Activated T-cell treated with anti-CD3 and anti-CD28 coated beads, Interleukin-2, amount 50 U/mL, for 48 hours (primary cell): ENCODE results near the gene INSC.

Experiments
- DNase-seq, 2 experiments: peaks; one replicate each; pipeline ENCODE4 v3.0.0-alpha.2; 2020

INSC gene

GRCh38 chr11:15150507-15150906 lies 35.8 kb downstream of the INSC start:
- no peak for DNase-seq

- no peak for DNase-seq
Observed at GRCh38 chr11:15153231-15153630, 38.5 kb downstream of the INSC start.

GRCh38 chr11:15157181-15157580 lies 42.5 kb downstream of the INSC start:
- no peak for DNase-seq

GRCh38 chr11:15157606-15158137 lies 42.9 kb downstream of the INSC start:
- DNase-seq, result no peak

- no peak for DNase-seq
Observed at GRCh38 chr11:15158351-15159015, 43.8 kb downstream of the INSC start.

GRCh38 chr11:15159085-15159484 lies 44.4 kb downstream of the INSC start:
- DNase-seq, result no peak

GRCh38 chr11:15161790-15162189 lies 47.1 kb downstream of the INSC start:
- no peak for DNase-seq

- no peak for DNase-seq
Observed at GRCh38 chr11:15163136-15163535, 48.4 kb downstream of the INSC start.

- no peak for DNase-seq
Observed at GRCh38 chr11:15166204-15166603, 51.5 kb downstream of the INSC start.

GRCh38 chr11:15169815-15170551 lies 55.3 kb downstream of the INSC start:
- no peak for DNase-seq

GRCh38 chr11:15170698-15171097 lies 56.0 kb downstream of the INSC start:
- no peak for DNase-seq

- no peak for DNase-seq
Observed at GRCh38 chr11:15171956-15172355, 57.2 kb downstream of the INSC start.

- no peak for DNase-seq
Observed at GRCh38 chr11:15175831-15176230, 61.1 kb downstream of the INSC start.

- DNase-seq, result no peak
Observed at GRCh38 chr11:15176646-15177163, 62.0 kb downstream of the INSC start.

- DNase-seq, result no peak
Observed at GRCh38 chr11:15177491-15177890, 62.8 kb downstream of the INSC start.

GRCh38 chr11:15178214-15178613 lies 63.5 kb downstream of the INSC start:
- no peak for DNase-seq

GRCh38 chr11:15179167-15179566 lies 64.4 kb downstream of the INSC start:
- no peak for DNase-seq

GRCh38 chr11:15180212-15180792 lies 65.6 kb downstream of the INSC start:
- no peak for DNase-seq

GRCh38 chr11:15182372-15182771 lies 67.6 kb downstream of the INSC start:
- no peak for DNase-seq

GRCh38 chr11:15185021-15185420 lies 70.3 kb downstream of the INSC start:
- no peak for DNase-seq

GRCh38 chr11:15186146-15186545 lies 71.4 kb downstream of the INSC start:
- no peak for DNase-seq

- no peak for DNase-seq
Observed at GRCh38 chr11:15189189-15189588, 74.5 kb downstream of the INSC start.

- DNase-seq, result no peak
Observed at GRCh38 chr11:15189641-15190365, 75.1 kb downstream of the INSC start.
